Measurements from ENCODE around the gene PTPRA. TPM values are rescaled to one million over a fixed set of nuclear protein-coding genes. Genes with fewer than 3 reads are reported as not detected.
A peak's percentile ranks its signal among the peaks of the same experiment; 100 is the strongest.

Gene PTPRA
- total RNA-seq, 1 donor from 2014 or later: 26.5 TPM

- DNase-seq (no peak), ATAC-seq (no peak)
- intact Hi-C loops (cut with micrococcal nuclease): no loop called here
These were observed 208.4 kb downstream of the PTPRA start for GRCh38 chr20:3081641-3082040.

DNA sequence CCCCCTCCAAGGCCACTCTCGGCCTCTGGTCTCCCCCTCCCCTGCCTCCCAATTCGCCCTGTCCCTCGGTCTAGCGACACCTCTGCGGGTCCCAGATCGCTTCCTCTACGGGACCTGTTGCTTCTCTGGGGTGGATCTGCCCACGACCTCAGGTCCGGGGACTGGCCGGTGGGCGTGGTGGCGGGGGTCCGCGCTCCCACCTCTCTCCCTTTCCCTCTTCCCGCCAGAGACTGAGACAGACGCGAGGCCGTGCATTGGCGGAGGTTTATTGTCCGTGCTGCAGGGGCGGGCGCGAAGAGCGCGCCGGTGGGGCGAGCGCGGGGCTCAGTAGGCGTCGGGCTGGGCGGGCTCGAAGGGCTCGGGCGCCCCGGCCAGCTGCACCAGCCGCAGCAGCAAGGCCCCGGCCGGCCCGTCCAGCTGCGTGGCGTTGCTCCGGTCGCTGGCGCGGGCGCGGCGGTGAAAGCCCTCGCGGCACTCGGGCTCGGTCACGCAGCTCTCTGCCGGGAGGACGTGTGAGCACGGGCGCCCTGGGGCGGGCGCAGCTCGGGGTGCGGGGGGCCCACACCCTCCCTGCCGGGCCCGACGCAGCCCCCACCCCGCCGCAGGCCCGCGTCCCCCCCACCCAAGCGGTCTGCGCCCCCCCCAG is 209.1 kb downstream of the PTPRA start:
- intact Hi-C loops (cut with micrococcal nuclease): no loop called here
- DNase-seq: peak; percentile 56

DNA sequence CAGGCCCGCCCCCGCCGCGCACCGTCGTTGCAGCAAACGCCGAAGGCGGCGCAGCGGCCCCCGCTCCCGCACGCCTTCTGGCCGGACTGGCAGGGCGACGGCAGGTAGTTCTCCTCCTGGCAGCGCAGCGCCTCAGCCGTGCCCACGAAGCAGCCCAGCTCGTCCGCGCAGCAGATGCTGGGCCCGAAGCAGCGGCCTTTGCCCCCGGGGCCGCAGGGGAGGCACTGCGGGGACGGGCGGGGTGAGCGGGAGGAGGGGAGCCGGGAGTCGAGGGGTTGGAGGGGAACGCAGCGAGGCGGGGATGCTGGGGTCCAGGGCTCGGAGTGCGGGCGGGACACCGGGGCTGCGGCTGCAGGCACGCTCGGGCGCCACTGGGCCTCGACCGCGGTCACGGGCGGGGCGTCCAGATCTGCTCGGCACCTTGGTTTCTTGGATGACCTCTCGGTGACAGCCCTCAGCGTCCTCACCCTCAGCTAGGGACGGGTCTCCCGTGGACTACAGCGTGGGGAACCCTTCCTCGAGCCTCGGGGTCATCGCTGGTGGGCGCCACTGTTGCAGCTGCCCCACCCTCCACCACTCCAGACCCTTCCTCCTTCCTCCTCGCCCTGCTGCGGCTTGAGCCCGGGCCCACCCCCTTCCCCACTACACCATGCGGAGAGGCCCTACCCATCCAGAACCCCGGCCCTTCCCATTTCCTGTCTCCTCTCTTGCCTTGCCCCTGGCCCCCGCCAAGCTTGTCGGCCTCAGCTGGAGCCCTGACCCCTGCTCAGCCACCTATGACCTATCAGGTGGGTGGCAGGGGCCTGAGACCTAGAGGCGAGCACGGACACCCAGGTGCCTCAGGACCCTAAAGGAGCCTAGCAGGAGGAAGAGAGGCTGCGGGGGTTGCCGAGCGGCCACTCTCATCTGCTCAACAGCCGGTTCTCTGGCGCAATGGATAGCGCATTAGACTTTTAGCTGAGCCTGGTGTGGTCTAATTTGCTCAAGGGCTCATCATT is 210.0 kb downstream of the PTPRA start:
- DNase-seq (no peak), ATAC-seq (no peak)
- intact Hi-C loops (cut with micrococcal nuclease): no loop called here

More for the DNA sequence above, 209.1 kb downstream of the PTPRA start:
- peak; percentile 8 for ATAC-seq

DNA sequence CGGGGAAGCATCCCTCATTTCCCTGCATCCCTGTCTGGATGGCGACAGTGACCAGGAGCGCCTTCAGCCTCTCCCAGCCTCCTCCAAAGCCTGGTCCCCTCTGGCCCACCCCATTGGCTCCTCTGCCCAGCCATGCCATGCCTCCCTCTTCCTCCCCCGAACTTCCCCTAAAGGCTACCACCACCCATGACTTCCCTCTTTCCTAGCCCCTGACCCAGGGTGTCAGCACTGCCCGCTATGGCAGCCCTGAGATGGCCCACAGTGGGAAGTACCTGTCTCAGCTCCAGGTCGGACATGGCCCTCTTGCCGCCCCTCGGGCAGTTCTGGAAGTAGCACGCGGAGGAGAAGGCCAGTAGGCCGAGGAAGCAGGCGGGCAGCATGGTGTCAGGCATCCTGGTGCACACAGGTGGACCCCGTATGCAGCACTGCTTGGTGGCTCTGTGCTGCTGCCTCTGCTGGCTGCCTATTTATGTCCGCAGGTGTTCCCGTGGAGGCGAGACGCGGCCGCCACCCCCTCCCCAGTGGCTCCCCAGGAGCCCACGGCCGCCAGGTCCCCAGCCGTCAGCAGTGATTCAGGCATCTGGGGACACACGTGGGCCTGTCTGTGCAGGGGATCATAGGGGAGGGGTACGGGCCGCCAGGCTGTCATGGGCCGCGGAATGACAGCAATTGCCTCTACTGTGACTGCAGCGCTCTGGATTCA is 211.2 kb downstream of the PTPRA start, which contains the start of gene AVP:
AVP (minus strand) TSS at position 442 of the 703 bp plus-strand sequence; CDS start at position 392, 50 bp downstream.
- ATAC-seq: no peak
- intact Hi-C loops (cut with micrococcal nuclease): no loop called here
- no peak for DNase-seq

- DNase-seq: no peak
- no peak for ATAC-seq
- intact Hi-C loops (cut with micrococcal nuclease): no loop called here
These were observed 211.7 kb downstream of the PTPRA start for GRCh38 chr20:3084986-3085360.

GRCh38 chr20:3085571-3086072 is 212.3 kb downstream of the PTPRA start:
- ATAC-seq (no peak), DNase-seq (no peak)
- intact Hi-C loops (cut with micrococcal nuclease): no loop called here

DNA sequence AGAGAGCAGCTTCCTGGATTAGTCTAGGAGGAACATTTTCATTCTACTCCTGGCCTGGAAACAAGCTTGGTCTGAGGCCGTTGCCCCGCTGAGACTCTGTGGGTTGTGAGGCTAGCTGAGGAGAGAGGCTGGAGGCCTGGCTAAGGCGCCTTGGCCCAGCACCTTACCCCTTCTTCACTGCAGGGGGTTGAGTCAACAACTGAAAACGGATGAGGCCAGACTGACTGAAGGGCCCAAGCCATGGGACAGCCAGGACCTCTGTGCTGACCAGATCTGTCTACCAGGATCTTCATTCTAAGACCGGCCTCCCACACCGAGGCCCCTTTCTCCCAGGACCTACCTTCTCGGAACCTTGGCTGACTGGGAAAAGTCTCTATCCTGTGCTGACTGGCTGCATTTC is 214.8 kb downstream of the PTPRA start:
- intact Hi-C loops (cut with micrococcal nuclease): no loop called here
- no peak for DNase-seq
- no peak for ATAC-seq

Other genes starting within 250 kb of the PTPRA start
- 54.2 TPM for gene NOP56, start 220.8 kb upstream of the PTPRA start, total RNA-seq
- 247 TPM for gene IDH3B, start 209.3 kb upstream of the PTPRA start, total RNA-seq
- 3.7 TPM for gene EBF4, start 180.7 kb upstream of the PTPRA start, total RNA-seq
- 1.7 TPM for gene CPXM1, start 72.9 kb upstream of the PTPRA start, total RNA-seq
- gene C20orf141, start 58.5 kb upstream of the PTPRA start, total RNA-seq: not detected
- gene TMEM239, start 57.1 kb upstream of the PTPRA start, total RNA-seq: not detected
- 10.2 TPM for gene PCED1A, start 32.8 kb upstream of the PTPRA start, total RNA-seq
- 15.8 TPM for gene VPS16, start 32.7 kb upstream of the PTPRA start, total RNA-seq
- gene GNRH2, start 170.1 kb downstream of the PTPRA start, total RNA-seq: not detected
- gene MRPS26, start 172.6 kb downstream of the PTPRA start, total RNA-seq: 57.5 TPM
- gene OXT, start 198.1 kb downstream of the PTPRA start, total RNA-seq: not detected
- not detected for gene AVP, start 211.2 kb downstream of the PTPRA start, total RNA-seq

All from left ventricle myocardium superior (tissue), 1 donor.